DMS 273 treated with DMSO at 0.1 percent for 48 hours (cell line): ENCODE measurements around the gene PNPLA2.
A peak's percentile ranks its signal among the peaks of the same experiment; 100 is the strongest.

Source experiments
- DNase-seq: peaks from one replicate; lab custom pipeline; 2025; lab: John Stamatoyannopoulos, UW

The PNPLA2 gene

GRCh38 chr11:798093-798713, 20.5 kb upstream of the PNPLA2 start, which contains the start of gene SLC25A22:
Gene SLC25A22 (minus strand): TSS chr11:798281. CDS start chr11:795006, 3,275 bp downstream.
- no peak for DNase-seq

DNA sequence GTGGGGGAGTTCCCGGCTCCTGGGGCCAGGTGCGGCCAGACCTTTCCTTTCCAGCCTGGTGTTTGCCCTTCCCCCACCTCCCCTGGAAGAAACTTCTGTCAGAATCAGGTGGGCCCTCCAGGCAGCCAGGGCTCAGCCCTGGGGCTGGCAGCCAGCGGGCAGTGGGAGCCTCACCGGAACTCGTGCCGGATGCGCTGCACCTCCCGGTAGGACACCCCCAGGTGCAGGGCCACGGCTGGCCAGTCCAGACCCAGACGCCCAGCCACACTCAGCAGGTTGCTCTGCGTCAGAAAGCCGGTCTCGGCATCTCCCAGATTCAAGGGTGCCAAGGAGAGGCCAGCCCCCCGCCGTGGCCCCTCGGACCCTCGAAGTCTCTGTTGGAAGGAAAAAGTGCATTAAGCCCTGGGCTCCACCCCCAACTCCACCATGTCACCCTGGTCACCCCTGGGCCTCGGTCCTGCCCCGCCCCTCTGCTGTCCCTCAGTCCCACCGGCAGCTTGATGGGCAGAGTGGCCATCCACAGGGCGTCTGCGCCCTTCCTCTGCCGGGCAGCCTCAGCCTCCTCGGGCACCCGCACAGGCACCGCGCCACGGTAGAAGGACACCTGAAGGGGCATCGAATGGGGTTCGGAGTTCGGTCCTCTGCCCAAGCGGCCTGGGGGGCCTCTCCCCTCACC, 18.9 kb upstream of the PNPLA2 start:
- DNase-seq: no peak

DNA sequence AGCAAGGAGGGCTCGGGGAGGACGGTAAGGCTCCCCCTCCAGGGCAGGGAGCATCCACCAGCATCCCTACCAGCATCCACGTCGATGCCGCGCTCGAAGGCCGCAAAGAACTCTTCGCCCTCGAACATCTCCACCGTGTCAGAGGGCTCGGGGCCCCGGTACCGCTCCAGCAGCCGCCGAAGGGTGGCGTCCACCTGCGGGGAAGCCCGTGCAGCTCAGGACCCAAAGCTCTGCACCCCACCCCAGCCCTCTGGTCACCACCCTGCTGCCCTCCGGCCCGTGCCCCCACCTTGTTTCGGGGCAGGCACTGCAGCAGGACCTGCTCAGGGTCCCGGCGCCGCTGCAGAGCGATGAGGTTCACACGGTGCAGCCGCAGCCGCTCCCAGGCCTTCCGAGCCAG, 18.2 kb upstream of the PNPLA2 start:
- DNase-seq: no peak

DNA sequence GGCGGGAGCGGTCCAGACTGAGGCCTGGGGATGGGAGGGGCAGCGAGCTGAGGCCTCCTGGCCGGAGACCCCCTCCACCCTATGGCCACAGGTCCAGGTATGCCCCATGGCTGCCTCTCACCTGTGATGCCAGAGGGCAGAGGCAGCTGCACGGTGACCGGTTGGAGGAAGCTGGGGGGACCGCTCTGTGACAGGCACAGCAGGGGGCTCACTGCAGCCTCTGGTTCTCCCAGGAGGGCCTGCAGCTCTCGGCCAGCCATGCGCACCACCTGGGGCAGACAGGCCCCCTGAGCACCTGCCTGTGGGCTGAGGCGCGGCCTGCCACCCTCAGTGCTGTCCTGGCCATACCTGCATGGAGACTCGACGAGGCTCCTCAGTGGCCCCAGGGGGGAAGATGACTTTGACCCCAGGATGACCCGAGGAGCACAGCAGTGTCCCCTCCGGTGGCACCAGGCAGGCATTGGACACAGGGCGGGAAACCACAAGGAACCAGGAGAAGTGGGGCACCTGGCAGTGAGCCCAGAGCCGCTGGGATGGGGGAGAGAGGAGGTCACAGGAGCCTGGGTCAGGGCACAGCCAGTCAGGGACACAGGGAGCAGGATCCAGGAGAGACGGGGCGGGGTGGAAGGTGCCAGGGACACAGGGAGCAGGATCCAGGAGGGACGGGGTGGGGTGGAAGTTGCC, 17.5 kb upstream of the PNPLA2 start:
- DNase-seq: no peak

DNA sequence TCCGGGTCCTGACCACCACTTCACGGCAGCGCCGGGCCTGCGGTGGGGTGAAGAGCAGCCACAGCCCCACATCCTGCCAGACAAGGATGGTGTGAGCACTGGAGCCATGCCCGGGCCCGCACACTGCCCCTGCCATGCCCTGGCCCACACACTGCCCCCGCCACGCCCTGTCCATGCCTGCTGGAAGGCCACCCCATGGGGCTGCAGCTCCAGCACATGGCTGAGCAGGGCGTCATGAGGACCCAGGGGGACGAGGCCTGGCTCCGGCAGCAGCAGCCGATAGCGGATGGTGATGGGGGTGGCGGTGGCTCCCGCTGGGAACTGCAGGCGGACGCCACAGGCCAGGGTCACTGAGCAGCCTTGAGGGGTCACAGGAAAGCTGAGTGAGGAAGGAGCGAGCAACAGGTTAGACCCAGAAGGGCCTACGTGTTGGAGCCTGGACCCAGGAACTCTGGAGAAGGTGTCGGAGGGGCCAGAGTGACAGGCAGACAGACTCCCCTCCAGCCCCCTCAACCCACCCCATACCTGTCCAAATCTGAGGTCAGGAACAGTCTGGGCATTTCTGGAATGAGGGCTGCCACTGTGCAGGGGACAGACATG, 16.6 kb upstream of the PNPLA2 start:
- DNase-seq: no peak

GRCh38 chr11:802693-803466, 15.8 kb upstream of the PNPLA2 start:
- DNase-seq: no peak

- no peak for DNase-seq
Measured at GRCh38 chr11:803467-803742, 15.3 kb upstream of the PNPLA2 start.

GRCh38 chr11:803770-804598, 14.7 kb upstream of the PNPLA2 start:
- DNase-seq: no peak

DNA sequence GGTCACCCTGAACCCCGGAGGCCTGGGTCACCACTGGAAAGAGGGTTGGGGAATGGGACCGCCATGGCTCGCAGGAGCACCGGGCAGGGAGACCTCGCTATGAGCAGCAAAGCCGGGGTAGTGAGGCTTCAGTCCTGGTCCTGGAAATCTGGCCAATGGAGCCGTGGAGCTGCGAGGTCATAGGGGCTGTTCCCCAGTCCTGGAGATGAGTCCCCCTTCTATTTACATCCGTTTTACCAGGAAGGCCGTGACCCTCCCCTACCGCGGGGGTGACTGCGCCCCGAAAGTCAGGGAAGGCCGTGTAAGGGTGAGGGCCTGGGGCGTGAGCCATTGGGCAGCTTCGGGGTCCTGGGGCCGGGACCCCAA, 14.1 kb upstream of the PNPLA2 start:
- no peak for DNase-seq

- no peak for DNase-seq
Measured at GRCh38 chr11:808427-809286, 10.1 kb upstream of the PNPLA2 start.

- DNase-seq: peak; percentile 86
Measured at GRCh38 chr11:809287-810039, 9.3 kb upstream of the PNPLA2 start, which contains the start of gene RPLP2. Gene RPLP2 (plus strand): TSS chr11:809967. CDS start chr11:810235, 268 bp downstream.

DNA sequence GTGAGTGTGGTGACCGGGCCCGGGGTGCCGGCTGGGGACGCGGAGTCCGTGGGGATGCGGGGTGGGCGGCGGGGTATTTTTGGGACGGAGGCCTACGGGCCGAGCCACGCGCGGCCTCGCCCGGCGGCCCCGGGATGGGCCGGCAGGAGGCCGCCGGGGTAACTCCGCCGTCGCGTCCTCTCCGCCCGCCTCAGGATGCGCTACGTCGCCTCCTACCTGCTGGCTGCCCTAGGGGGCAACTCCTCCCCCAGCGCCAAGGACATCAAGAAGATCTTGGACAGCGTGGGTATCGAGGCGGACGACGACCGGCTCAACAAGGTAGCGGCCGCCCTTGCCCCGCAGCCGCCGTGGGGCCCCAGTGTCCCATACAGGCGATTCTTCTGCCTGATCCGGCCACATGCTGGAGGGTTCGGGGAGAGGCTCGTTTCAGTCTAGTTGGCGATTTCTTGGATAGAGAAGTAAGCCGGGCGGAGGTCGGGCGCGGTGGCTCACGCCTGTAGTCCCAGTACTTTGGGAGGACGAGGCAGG, 8.6 kb upstream of the PNPLA2 start:
- DNase-seq: no peak

DNA sequence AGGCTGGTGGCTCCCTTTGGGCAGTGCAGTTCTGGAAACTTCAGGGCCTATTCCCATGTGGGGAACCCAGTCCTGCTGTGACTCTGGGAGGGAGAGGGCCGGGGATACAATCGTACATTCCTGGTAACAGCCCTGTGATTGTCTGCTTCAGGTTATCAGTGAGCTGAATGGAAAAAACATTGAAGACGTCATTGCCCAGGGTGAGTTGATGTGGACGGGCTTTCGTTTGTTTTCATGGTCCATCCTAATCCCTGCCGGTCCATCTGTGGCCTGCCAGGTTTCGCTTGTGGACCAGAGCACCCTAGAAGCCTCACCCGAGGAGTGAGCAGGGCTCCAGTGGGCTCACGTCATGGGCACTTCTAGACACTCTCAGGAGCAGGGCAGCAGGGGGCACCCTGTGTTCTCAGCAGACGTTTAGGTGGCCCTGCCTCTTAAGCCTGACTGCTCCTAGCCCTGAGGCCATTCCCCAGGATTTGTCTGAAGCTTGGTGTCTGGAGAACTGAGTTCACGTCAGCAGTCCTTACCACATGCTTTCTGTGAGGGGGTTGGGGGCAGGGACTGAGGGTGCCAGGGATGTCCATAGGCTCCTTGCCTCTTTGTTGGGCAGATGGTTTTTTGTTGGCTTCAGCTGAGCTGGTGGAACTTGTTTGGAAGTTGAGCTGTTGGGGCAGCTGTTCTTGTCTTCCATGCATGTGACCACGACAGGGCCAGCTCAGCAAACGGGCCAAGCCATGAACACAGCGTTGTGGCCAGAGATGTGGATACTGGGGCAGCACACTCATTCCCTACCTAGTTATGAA, 7.1 kb upstream of the PNPLA2 start:
- no peak for DNase-seq

DNA sequence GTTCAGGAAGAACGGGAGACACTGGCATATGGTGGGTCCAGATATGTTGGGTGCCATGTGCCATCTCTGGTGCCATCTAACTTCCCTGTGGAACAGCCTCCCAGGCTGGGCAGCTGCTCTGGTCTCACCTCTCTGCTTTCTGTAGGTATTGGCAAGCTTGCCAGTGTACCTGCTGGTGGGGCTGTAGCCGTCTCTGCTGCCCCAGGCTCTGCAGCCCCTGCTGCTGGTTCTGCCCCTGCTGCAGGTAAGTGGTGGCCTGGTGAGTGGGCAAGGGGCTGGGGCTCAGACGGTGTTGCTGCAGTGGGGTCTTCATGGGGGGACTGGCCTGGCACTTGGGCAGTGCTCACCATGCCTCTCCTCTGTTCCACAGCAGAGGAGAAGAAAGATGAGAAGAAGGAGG, 6.3 kb upstream of the PNPLA2 start:
- no peak for DNase-seq

- DNase-seq: no peak
Measured at GRCh38 chr11:813072-813455, 5.7 kb upstream of the PNPLA2 start.

GRCh38 chr11:813456-814096, 5.1 kb upstream of the PNPLA2 start:
- DNase-seq: no peak

GRCh38 chr11:815675-816432, 2.9 kb upstream of the PNPLA2 start:
- no peak for DNase-seq

DNA sequence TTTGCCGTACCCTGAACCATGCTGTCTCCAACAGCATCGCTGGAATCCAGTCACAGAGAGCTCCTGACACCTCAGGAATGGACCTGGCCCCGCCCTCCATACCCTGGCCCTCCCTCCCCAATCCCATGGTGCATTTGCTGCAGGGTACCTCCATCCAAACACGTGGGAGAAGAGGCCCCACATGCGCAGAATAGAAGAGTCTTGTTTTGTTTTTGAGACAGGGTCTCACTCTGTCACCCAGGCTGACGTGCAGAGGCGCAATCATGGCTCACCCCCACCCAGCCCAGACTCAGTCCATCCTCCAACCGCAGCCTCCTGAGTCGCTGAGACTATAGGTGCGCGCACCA, 2.3 kb upstream of the PNPLA2 start:
- no peak for DNase-seq
